ENCODE measurements around the gene HMCN2. TPM values are rescaled to one million over a fixed set of nuclear protein-coding genes. Genes with fewer than 3 reads are reported as not detected.

HMCN2 gene
- total RNA-seq, 2 experiments from 2014 or later = not detected

- Histone ChIP-seq H3K27ac (ENCODE audit: low read depth, low read length, poor library complexity, severe bottlenecking) (no peak overlapping the region), H3K36me3 (ENCODE audit: insufficient read depth, low read length) (no peaks in the 10 kb centered on the region), H3K4me3 (ENCODE audit: low read depth, low read length, poor library complexity, severe bottlenecking) (no peak overlapping the region), H3K4me2 (ENCODE audit: low read length) (no peak overlapping the region), H3K4me1 (ENCODE audit: insufficient read depth, low read length, poor library complexity, severe bottlenecking) (no peaks in the 10 kb centered on the region), H3K9me2 (ENCODE audit: insufficient read depth, low read length) (no peaks in the 10 kb centered on the region), H3K9me3 (ENCODE audit: low read length) (no peaks in the 10 kb centered on the region), H4K20me1 (ENCODE audit: insufficient read depth, low read length) (no peaks in the 10 kb centered on the region), H3K79me2 (ENCODE audit: insufficient read depth, low read depth, low read length) (no peaks in the 10 kb centered on the region), H2AFZ (ENCODE audit: low read length) (no peak overlapping the region)
- DNase-seq (ENCODE audit: low spot score) = no peak
- BruUV-seq (replicated peaks) = no TSS peak
- POLR2A ChIA-PET = interaction anchor here (1.1 kb wide), 1 partner anchor 12 kb away, joined by 4 read pairs; no protein-coding TSS in a partner anchor
- TF ChIP-seq CTCF (conservative IDR thresholded peaks at IDR 0.05; ENCODE audit: low read length) (no peak), EZH2phosphoT487 (IDR thresholded peaks at IDR 0.05; ENCODE audit: borderline replicate concordance, low read depth, low read length) (no peak)
- CTCF ChIA-PET (ENCODE audit: unreplicated experiment) = no interaction called here
- intact Hi-C loops (cut with micrococcal nuclease; ENCODE audit: unreplicated experiment) = no loop called here
Measured at GRCh38 chr9:130366072-130366471, 100.5 kb downstream of the HMCN2 start.

GRCh38 chr9:130366888-130367550, 101.5 kb downstream of the HMCN2 start:
- H4K20me1 ChIP-seq (ENCODE audit: insufficient read depth, low read length) = no peaks in the 10 kb centered on the region
- H3K27ac ChIP-seq (ENCODE audit: low read depth, low read length, poor library complexity, severe bottlenecking) = no peak overlapping the region
- ChIA-PET CTCF (ENCODE audit: unreplicated experiment) (no interaction called here), POLR2A (interaction anchor here (1.1 kb wide), 1 partner anchor 13 kb away, joined by 4 read pairs; no protein-coding TSS in a partner anchor)
- H3K4me1 ChIP-seq (ENCODE audit: insufficient read depth, low read length, poor library complexity, severe bottlenecking) = no peaks in the 10 kb centered on the region
- no peak overlapping the region for H3K4me2 ChIP-seq (ENCODE audit: low read length)
- H3K36me3 ChIP-seq (ENCODE audit: insufficient read depth, low read length) = no peaks in the 10 kb centered on the region
- DNase-seq (ENCODE audit: low spot score) = no peak
- H2AFZ ChIP-seq (ENCODE audit: low read length) = no peak overlapping the region
- no peak for TF ChIP-seq CTCF (conservative IDR thresholded peaks at IDR 0.05; ENCODE audit: low read length)
- no peak for TF ChIP-seq EZH2phosphoT487 (IDR thresholded peaks at IDR 0.05; ENCODE audit: borderline replicate concordance, low read depth, low read length)
- no peak overlapping the region for H3K4me3 ChIP-seq (ENCODE audit: low read depth, low read length, poor library complexity, severe bottlenecking)
- intact Hi-C loops (cut with micrococcal nuclease; ENCODE audit: unreplicated experiment) = no loop called here
- H3K79me2 ChIP-seq (ENCODE audit: insufficient read depth, low read depth, low read length) = no peaks in the 10 kb centered on the region
- no peaks in the 10 kb centered on the region for H3K9me3 ChIP-seq (ENCODE audit: low read length)
- H3K9me2 ChIP-seq (ENCODE audit: insufficient read depth, low read length) = no peaks in the 10 kb centered on the region
- BruUV-seq (replicated peaks) = no TSS peak

GRCh38 chr9:130368631-130369103, 103.1 kb downstream of the HMCN2 start:
- intact Hi-C loops (cut with micrococcal nuclease; ENCODE audit: unreplicated experiment) = no loop called here
- ChIA-PET CTCF (ENCODE audit: unreplicated experiment) (no interaction called here), POLR2A (no interaction called here)
- H3K9me2 ChIP-seq (ENCODE audit: insufficient read depth, low read length) = no peaks in the 10 kb centered on the region
- no peaks in the 10 kb centered on the region for H3K36me3 ChIP-seq (ENCODE audit: insufficient read depth, low read length)
- BruUV-seq (replicated peaks) = no TSS peak
- no peak overlapping the region for H3K27ac ChIP-seq (ENCODE audit: low read depth, low read length, poor library complexity, severe bottlenecking)
- H3K9me3 ChIP-seq (ENCODE audit: low read length) = no peaks in the 10 kb centered on the region
- H3K4me2 ChIP-seq (ENCODE audit: low read length) = no peak overlapping the region
- no peak overlapping the region for H3K4me3 ChIP-seq (ENCODE audit: low read depth, low read length, poor library complexity, severe bottlenecking)
- TF ChIP-seq EZH2phosphoT487 (IDR thresholded peaks at IDR 0.05; ENCODE audit: borderline replicate concordance, low read depth, low read length) (no peak), CTCF (conservative IDR thresholded peaks at IDR 0.05; ENCODE audit: low read length) (peak; percentile 59)
- no peak overlapping the region for H2AFZ ChIP-seq (ENCODE audit: low read length)
- DNase-seq (ENCODE audit: low spot score) = peak; percentile 8
- H3K79me2 ChIP-seq (ENCODE audit: insufficient read depth, low read depth, low read length) = no peaks in the 10 kb centered on the region
- H4K20me1 ChIP-seq (ENCODE audit: insufficient read depth, low read length) = no peaks in the 10 kb centered on the region
- H3K4me1 ChIP-seq (ENCODE audit: insufficient read depth, low read length, poor library complexity, severe bottlenecking) = no peaks in the 10 kb centered on the region

Data from OCI-LY7 (cell line).